ENCODE results near the gene ATP6V0D1. TPM values are rescaled to one million over a fixed set of nuclear protein-coding genes. Genes with fewer than 3 reads are reported as not detected.

The ATP6V0D1 gene
- total RNA-seq, 1 experiment from 2014 or later = 43.0 TPM

GRCh38 chr16:67474551-67475455 lies 6.2 kb downstream of the ATP6V0D1 start:
- no peak overlapping the region for H3T11ph ChIP-seq (ENCODE audit: low read length)
- no CpG with 5 or more reads among the region's 11 CpGs for WGBS (ENCODE audit: extremely low coverage, insufficient read length, low lambda C conversion rate)
- Mint-ChIP-seq H3K4me1 (peaks cover 0 to 3% of the 10 kb centered on the region in 2 experiments; a peak in 1 of 4 replicates), H3K4me3 (no peak overlapping the region), H3K27me3 (ENCODE audit: low read depth) (no peaks in the 10 kb centered on the region), H3K9me3 (no peaks in the 10 kb centered on the region), H3K27ac (no peak overlapping the region), H3K36me3 (ENCODE audit: insufficient read depth in 1 of 3, low read depth in 3 of 3) (no peaks in the 10 kb centered on the region)
- no peak overlapping the region for H3K23ac ChIP-seq (ENCODE audit: insufficient read length, low read depth, low read length)
- no peak overlapping the region for H2AFZ ChIP-seq (ENCODE audit: low read length)
- H3K4ac ChIP-seq (ENCODE audit: low read depth, low read length) = no peak overlapping the region
- no peak overlapping the region for H2AK5ac ChIP-seq (ENCODE audit: insufficient read length, low read length)
- no peak for TF ChIP-seq CTCF (conservative IDR thresholded peaks at IDR 0.05)
- no peak overlapping the region for H2BK15ac ChIP-seq (ENCODE audit: low read depth, low read length)
- H4K5ac ChIP-seq (ENCODE audit: insufficient read length, low read depth, low read length) = no peak overlapping the region
- no peak overlapping the region for H4K8ac ChIP-seq (replicated peaks; ENCODE audit: insufficient read length, low read depth, low read length)
- no peak overlapping the region for H3K56ac ChIP-seq (ENCODE audit: insufficient read length, low read depth, low read length)
- H3K23me2 ChIP-seq (ENCODE audit: insufficient read length, low read depth, low read length, poor library complexity, severe bottlenecking) = no peaks in the 10 kb centered on the region
- H2BK5ac ChIP-seq (ENCODE audit: insufficient read length, low read length) = no peak overlapping the region
- no peak overlapping the region for H2BK120ac ChIP-seq (ENCODE audit: low read depth, low read length, poor library complexity, severe bottlenecking)
- no peak overlapping the region for H2BK12ac ChIP-seq (ENCODE audit: insufficient read length, low read depth, low read length)
- no peaks in the 10 kb centered on the region for H3K9me3 ChIP-seq (ENCODE audit: control insufficient read depth, low read depth, low read length)
- H3K27me3 ChIP-seq (ENCODE audit: insufficient read depth, low read length) = no peaks in the 10 kb centered on the region
- H4K20me1 ChIP-seq (ENCODE audit: control insufficient read depth, insufficient read depth, insufficient read length) = no peaks in the 10 kb centered on the region
- H3K79me2 ChIP-seq (ENCODE audit: insufficient read depth, low read length) = peaks cover 4% of the 10 kb centered on the region; the same call in 1 of the 2 replicates
- H3K14ac ChIP-seq (ENCODE audit: insufficient read depth, low read length) = no peak overlapping the region
- H3K79me1 ChIP-seq (ENCODE audit: insufficient read depth, low read depth, low read length, poor library complexity, severe bottlenecking) = peaks cover 5% of the 10 kb centered on the region
- H3K4me1 ChIP-seq (ENCODE audit: insufficient read depth, low read length) = no peaks in the 10 kb centered on the region; the same call in 1 of the 2 replicates
- no peak overlapping the region for H3K4me2 ChIP-seq (ENCODE audit: insufficient read depth, insufficient read length, low read length)
- H2BK20ac ChIP-seq (ENCODE audit: low read depth, low read length, poor library complexity, severe bottlenecking) = no peak overlapping the region
- H3K9ac ChIP-seq (ENCODE audit: extremely low read depth, insufficient read length, low read length) = no peak overlapping the region
- no peak overlapping the region for H3K18ac ChIP-seq (ENCODE audit: insufficient read length, low read depth, low read length)
- DNase-seq = no peak
- no peak overlapping the region for H3K27ac ChIP-seq (ENCODE audit: insufficient read length, low read depth, low read length)
- H4K91ac ChIP-seq (ENCODE audit: insufficient read length, low read depth, low read length) = no peak overlapping the region

Measured in H9 (cell line).